GDM1 (cell line): ENCODE measurements around the gene FOXJ3.

ENCODE experiments used
- DNase-seq: peaks from one replicate; lab custom pipeline; 2025; lab: John Stamatoyannopoulos, UW

FOXJ3 gene

GRCh38 chr1:42189931-42190853, 144.8 kb downstream of the FOXJ3 start:
- no peak for DNase-seq

- no peak for DNase-seq
Observed at GRCh38 chr1:42186152-42186551, 148.9 kb downstream of the FOXJ3 start.

- no peak for DNase-seq
Observed at GRCh38 chr1:42184616-42185015, 150.4 kb downstream of the FOXJ3 start.

- no peak for DNase-seq
Observed at GRCh38 chr1:42183957-42184268, 151.1 kb downstream of the FOXJ3 start.

- no peak for DNase-seq
Observed at GRCh38 chr1:42183210-42183956, 151.7 kb downstream of the FOXJ3 start.

GRCh38 chr1:42181687-42182086, 153.3 kb downstream of the FOXJ3 start:
- DNase-seq: no peak

GRCh38 chr1:42179900-42180329, 155.1 kb downstream of the FOXJ3 start:
- no peak for DNase-seq

- no peak for DNase-seq
Observed at GRCh38 chr1:42179275-42179674, 155.8 kb downstream of the FOXJ3 start.

- DNase-seq: no peak
Observed at GRCh38 chr1:42178249-42178648, 156.8 kb downstream of the FOXJ3 start.

GRCh38 chr1:42177541-42177981, 157.5 kb downstream of the FOXJ3 start:
- no peak for DNase-seq

GRCh38 chr1:42176902-42177519, 158.0 kb downstream of the FOXJ3 start:
- DNase-seq: peak; percentile 13

- no peak for DNase-seq
Observed at GRCh38 chr1:42175314-42176054, 159.6 kb downstream of the FOXJ3 start.

- no peak for DNase-seq
Observed at GRCh38 chr1:42173961-42174735, 160.9 kb downstream of the FOXJ3 start.

GRCh38 chr1:42173155-42173933, 161.7 kb downstream of the FOXJ3 start:
- DNase-seq: peak; percentile 17

- DNase-seq: no peak
Observed at GRCh38 chr1:42172381-42173133, 162.5 kb downstream of the FOXJ3 start.

GRCh38 chr1:42171679-42172266, 163.3 kb downstream of the FOXJ3 start:
- no peak for DNase-seq

GRCh38 chr1:42170779-42171621, 164.0 kb downstream of the FOXJ3 start:
- no peak for DNase-seq

- no peak for DNase-seq
Observed at GRCh38 chr1:42168763-42169162, 166.3 kb downstream of the FOXJ3 start.

- DNase-seq: no peak
Observed at GRCh38 chr1:42168391-42168670, 166.7 kb downstream of the FOXJ3 start.
